HepG2 (cell line): Measurements from ENCODE around the gene PIAS3. TPM values are rescaled to one million over a fixed set of nuclear protein-coding genes. Genes with fewer than 3 reads are reported as not detected.

Experiments used
- ATF6 ChIP-seq: sonication (generic); formaldehyde crosslinking; conservative IDR thresholded peaks from 2 replicates; pipeline ENCODE4 v1.4.0; 2020; ENCODE audit warnings: missing genetic modification reagents
- E2F5 ChIP-seq: sonication (generic); formaldehyde crosslinking; conservative IDR thresholded peaks from 2 replicates; pipeline ENCODE4 v1.4.0; 2020; ENCODE audit warnings: missing genetic modification reagents
- HOXA5 ChIP-seq: sonication (generic); formaldehyde crosslinking; IDR thresholded peaks from 2 replicates; pipeline ENCODE4 v1.4.0; 2020; ENCODE audit warnings: missing genetic modification reagents
- KDM2A ChIP-seq: sonication (generic); formaldehyde crosslinking; IDR thresholded peaks from 2 replicates; pipeline ENCODE4 v1.4.0; 2020; ENCODE audit warnings: low read depth, missing genetic modification reagents, borderline replicate concordance
- KDM5B ChIP-seq: sonication (generic); formaldehyde crosslinking; IDR thresholded peaks from 2 replicates; pipeline ENCODE4 v1.4.0; 2020; ENCODE audit warnings: missing genetic modification reagents, mild to moderate bottlenecking, borderline replicate concordance
- RAD51 ChIP-seq: fragments of 450-650 bp; IDR thresholded peaks from 2 replicates; pipeline ENCODE4 v1.6.1; 2016; ENCODE audit warnings: borderline replicate concordance
- SMAD3 ChIP-seq: sonication (generic); formaldehyde crosslinking; IDR thresholded peaks from 2 replicates; pipeline ENCODE4 v1.4.0; 2020; ENCODE audit warnings: missing genetic modification reagents
- USF2 ChIP-seq, 2 experiments: sonication (generic) in 1 of 2; formaldehyde crosslinking in 1 of 2; IDR thresholded peaks; 2 replicates each; pipeline versions ENCODE4 v1.5.1 to v1.6.1; 2011 to 2020; ENCODE audit warnings: borderline replicate concordance in 1 of 2, low read depth in 1 of 2, low read length in 1 of 2, mild to moderate bottlenecking in 1 of 2, missing genetic modification reagents in 1 of 2, moderate library complexity in 1 of 2
- XBP1 ChIP-seq: sonication (generic); formaldehyde crosslinking; IDR thresholded peaks from 2 replicates; pipeline ENCODE4 v1.5.0; 2020; ENCODE audit warnings: missing genetic modification reagents
- ZNF235 ChIP-seq: sonication (generic); formaldehyde crosslinking; IDR thresholded peaks from 2 replicates; pipeline ENCODE4 v1.8.1; 2023; ENCODE audit warnings: mild to moderate bottlenecking, missing genetic modification reagents, borderline replicate concordance
- ZNF792 ChIP-seq: IDR thresholded peaks from 2 replicates; pipeline ENCODE4 v1.6.1; 2016
- ZSCAN30 ChIP-seq: sonication (generic); formaldehyde crosslinking; IDR thresholded peaks from 2 replicates; pipeline ENCODE4 v1.5.0; 2020; ENCODE audit warnings: mild to moderate bottlenecking, missing genetic modification reagents
- polyA plus RNA-seq, 8 experiments: library from polyadenylated mRNA; depleted of rRNA in 3 of 8; stranded (reverse) in 7 of 8; unstranded in 1 of 8; fragments of >200 nt; fragmentation: Illumina TruSeq in 4 of 8; extraction: Trizol in 4 of 8; gene quantifications; 2 replicates each; pipeline versions ENCODE4 v1.2.1 to v1.2.3, GENCODE V29; 2011 to 2016; ENCODE audit warnings: low read depth in 4 of 8, missing spikeins in 1 of 8, mixed read lengths in 1 of 8; ENCODE audit not compliant: insufficient read depth in 1 of 8
- total RNA-seq, 5 experiments: library from RNA; depleted of rRNA; stranded (reverse); fragments of >200 nt; fragmentation: Illumina TruSeq; extraction: Trizol; gene quantifications; 2 replicates each; pipeline ENCODE4 v1.2.3, GENCODE V29; 2016; ENCODE audit warnings: low read depth in 1 of 5
- TF ChIP-seq, protein P1 (sequence below): sonication (generic); formaldehyde crosslinking; IDR thresholded peaks from 2 replicates; pipeline ENCODE4 v1.4.0; 2020; ENCODE audit warnings: missing genetic modification reagents, borderline replicate concordance
- TF ChIP-seq, protein P2 (sequence below): sonication (generic); formaldehyde crosslinking; IDR thresholded peaks from 2 replicates; pipeline ENCODE4 v1.4.0; 2020; ENCODE audit warnings: missing genetic modification reagents, borderline replicate concordance
- TF ChIP-seq, protein P3 (sequence below): IDR thresholded peaks from 2 replicates; pipeline ENCODE4 v1.6.1; 2016; ENCODE audit warnings: missing compliant biosample characterization, missing genetic modification reagents, borderline replicate concordance

Gene PIAS3
- total and polyA plus RNA-seq, 2 of the 13 experiments (the other 11 are each of a cell fraction or from before 2014, with no cell fraction given) = 3.7 to 8.0 TPM

- TF ChIP-seq ATF6 (CRISPR knock-in tag) (0 out of 2 replicates have a peak, but pooled peaks have one; percentile 29), SMAD3 (CRISPR knock-in tag) (peak; percentile 44; the same call in 1 of the 2 replicates), XBP1 (CRISPR knock-in tag) (no peak), RAD51 (no peak), ZNF235 (CRISPR knock-in tag) (no peak), ZNF792 (peak; percentile 69; the same call in 1 of the 2 replicates), HOXA5 (0 out of 2 replicates have a peak, but pooled peaks have one; percentile 74), USF2 (IDR thresholded peaks at IDR 0.05; ENCODE audit: low read depth, low read length) (no peak), USF2 (CRISPR knock-in tag; IDR thresholded peaks at IDR 0.05; ENCODE audit: borderline replicate concordance) (no peak), ZSCAN30 (0 out of 2 replicates have a peak, but pooled peaks have one; percentile 48), KDM5B (CRISPR knock-in tag) (peak; percentile 31; the same call in 1 of the 2 replicates), KDM2A (peak; percentile 82), E2F5 (CRISPR knock-in tag) (no peak)
- TF ChIP-seq, protein P1, sequence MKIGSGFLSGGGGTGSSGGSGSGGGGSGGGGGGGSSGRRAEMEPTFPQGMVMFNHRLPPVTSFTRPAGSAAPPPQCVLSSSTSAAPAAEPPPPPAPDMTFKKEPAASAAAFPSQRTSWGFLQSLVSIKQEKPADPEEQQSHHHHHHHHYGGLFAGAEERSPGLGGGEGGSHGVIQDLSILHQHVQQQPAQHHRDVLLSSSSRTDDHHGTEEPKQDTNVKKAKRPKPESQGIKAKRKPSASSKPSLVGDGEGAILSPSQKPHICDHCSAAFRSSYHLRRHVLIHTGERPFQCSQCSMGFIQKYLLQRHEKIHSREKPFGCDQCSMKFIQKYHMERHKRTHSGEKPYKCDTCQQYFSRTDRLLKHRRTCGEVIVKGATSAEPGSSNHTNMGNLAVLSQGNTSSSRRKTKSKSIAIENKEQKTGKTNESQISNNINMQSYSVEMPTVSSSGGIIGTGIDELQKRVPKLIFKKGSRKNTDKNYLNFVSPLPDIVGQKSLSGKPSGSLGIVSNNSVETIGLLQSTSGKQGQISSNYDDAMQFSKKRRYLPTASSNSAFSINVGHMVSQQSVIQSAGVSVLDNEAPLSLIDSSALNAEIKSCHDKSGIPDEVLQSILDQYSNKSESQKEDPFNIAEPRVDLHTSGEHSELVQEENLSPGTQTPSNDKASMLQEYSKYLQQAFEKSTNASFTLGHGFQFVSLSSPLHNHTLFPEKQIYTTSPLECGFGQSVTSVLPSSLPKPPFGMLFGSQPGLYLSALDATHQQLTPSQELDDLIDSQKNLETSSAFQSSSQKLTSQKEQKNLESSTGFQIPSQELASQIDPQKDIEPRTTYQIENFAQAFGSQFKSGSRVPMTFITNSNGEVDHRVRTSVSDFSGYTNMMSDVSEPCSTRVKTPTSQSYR (CRISPR knock-in tag) = peak; percentile 61; the same call in 1 of the 2 replicates
- TF ChIP-seq, protein P2, sequence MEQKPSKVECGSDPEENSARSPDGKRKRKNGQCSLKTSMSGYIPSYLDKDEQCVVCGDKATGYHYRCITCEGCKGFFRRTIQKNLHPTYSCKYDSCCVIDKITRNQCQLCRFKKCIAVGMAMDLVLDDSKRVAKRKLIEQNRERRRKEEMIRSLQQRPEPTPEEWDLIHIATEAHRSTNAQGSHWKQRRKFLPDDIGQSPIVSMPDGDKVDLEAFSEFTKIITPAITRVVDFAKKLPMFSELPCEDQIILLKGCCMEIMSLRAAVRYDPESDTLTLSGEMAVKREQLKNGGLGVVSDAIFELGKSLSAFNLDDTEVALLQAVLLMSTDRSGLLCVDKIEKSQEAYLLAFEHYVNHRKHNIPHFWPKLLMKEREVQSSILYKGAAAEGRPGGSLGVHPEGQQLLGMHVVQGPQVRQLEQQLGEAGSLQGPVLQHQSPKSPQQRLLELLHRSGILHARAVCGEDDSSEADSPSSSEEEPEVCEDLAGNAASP (CRISPR knock-in tag) = peak; percentile 73
- TF ChIP-seq, protein P3, sequence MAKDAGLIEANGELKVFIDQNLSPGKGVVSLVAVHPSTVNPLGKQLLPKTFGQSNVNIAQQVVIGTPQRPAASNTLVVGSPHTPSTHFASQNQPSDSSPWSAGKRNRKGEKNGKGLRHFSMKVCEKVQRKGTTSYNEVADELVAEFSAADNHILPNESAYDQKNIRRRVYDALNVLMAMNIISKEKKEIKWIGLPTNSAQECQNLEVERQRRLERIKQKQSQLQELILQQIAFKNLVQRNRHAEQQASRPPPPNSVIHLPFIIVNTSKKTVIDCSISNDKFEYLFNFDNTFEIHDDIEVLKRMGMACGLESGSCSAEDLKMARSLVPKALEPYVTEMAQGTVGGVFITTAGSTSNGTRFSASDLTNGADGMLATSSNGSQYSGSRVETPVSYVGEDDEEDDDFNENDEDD (CRISPR knock-in tag) = no peak; the same call in 1 of the 2 replicates
These were observed 33.0 kb upstream of the PIAS3 start (continued) for GRCh38 chr1:145891587-145892485.
